Liver (tissue), 3 donors: ENCODE data around the gene ST3GAL3.

Experiments
- EGR1 ChIP-seq, 2 donors: IDR thresholded peaks; 2 replicates each; pipeline ENCODE4 v1.6.1; 2016 to 2018; ENCODE audit warnings: antibody characterized with exemption in 2 of 2, low read depth in 2 of 2
- FOXA2 ChIP-seq: IDR thresholded peaks from 2 replicates; pipeline ENCODE4 v1.6.1; 2016; ENCODE audit warnings: antibody characterized with exemption
- JUND ChIP-seq, 2 donors: IDR thresholded peaks; 2 replicates each; pipeline ENCODE4 v1.6.1; 2016; ENCODE audit warnings: antibody characterized with exemption in 2 of 2
- RXRA ChIP-seq, 2 donors: IDR thresholded peaks; 2 replicates each; pipeline ENCODE4 v1.6.1; 2017 to 2018; ENCODE audit warnings: antibody characterized with exemption in 2 of 2, mild to moderate bottlenecking in 1 of 2
- SP1 ChIP-seq: IDR thresholded peaks from 2 replicates; pipeline ENCODE4 v1.6.1; 2018; ENCODE audit warnings: antibody characterized with exemption, mild to moderate bottlenecking
- TAF1 ChIP-seq: conservative IDR thresholded peaks from 2 replicates; pipeline ENCODE4 v1.6.1; 2016; ENCODE audit warnings: antibody characterized with exemption, mild to moderate bottlenecking
- TF ChIP-seq, protein P1 (sequence below): fragments of 150-350 bp; IDR thresholded peaks from 2 replicates; pipeline ENCODE4 v1.5.1; 2017; ENCODE audit warnings: improper control_type of control experiment, low read depth, low read length; ENCODE audit not compliant: missing input control
- TF ChIP-seq, protein P2 (sequence below): IDR thresholded peaks from 2 replicates; pipeline ENCODE4 v1.6.1; 2016; ENCODE audit warnings: antibody characterized with exemption
- TF ChIP-seq, protein P3 (sequence below): IDR thresholded peaks from 2 replicates; pipeline ENCODE4 v1.6.1; 2016; ENCODE audit warnings: antibody characterized with exemption
- TF ChIP-seq, protein P4 (sequence below): IDR thresholded peaks from 2 replicates; pipeline ENCODE4 v1.6.1; 2016; ENCODE audit warnings: antibody characterized with exemption, mild to moderate bottlenecking
- TF ChIP-seq, protein P5 (sequence below): IDR thresholded peaks from 2 replicates; pipeline ENCODE4 v1.6.1; 2016; ENCODE audit warnings: antibody characterized with exemption
- donor health status: healthy.
- donor health status: healthy.

- TF ChIP-seq, protein P1, sequence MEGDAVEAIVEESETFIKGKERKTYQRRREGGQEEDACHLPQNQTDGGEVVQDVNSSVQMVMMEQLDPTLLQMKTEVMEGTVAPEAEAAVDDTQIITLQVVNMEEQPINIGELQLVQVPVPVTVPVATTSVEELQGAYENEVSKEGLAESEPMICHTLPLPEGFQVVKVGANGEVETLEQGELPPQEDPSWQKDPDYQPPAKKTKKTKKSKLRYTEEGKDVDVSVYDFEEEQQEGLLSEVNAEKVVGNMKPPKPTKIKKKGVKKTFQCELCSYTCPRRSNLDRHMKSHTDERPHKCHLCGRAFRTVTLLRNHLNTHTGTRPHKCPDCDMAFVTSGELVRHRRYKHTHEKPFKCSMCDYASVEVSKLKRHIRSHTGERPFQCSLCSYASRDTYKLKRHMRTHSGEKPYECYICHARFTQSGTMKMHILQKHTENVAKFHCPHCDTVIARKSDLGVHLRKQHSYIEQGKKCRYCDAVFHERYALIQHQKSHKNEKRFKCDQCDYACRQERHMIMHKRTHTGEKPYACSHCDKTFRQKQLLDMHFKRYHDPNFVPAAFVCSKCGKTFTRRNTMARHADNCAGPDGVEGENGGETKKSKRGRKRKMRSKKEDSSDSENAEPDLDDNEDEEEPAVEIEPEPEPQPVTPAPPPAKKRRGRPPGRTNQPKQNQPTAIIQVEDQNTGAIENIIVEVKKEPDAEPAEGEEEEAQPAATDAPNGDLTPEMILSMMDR: no peak
- TF ChIP-seq, protein P2, sequence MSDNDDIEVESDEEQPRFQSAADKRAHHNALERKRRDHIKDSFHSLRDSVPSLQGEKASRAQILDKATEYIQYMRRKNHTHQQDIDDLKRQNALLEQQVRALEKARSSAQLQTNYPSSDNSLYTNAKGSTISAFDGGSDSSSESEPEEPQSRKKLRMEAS: no peak
- TF ChIP-seq, protein P3, sequence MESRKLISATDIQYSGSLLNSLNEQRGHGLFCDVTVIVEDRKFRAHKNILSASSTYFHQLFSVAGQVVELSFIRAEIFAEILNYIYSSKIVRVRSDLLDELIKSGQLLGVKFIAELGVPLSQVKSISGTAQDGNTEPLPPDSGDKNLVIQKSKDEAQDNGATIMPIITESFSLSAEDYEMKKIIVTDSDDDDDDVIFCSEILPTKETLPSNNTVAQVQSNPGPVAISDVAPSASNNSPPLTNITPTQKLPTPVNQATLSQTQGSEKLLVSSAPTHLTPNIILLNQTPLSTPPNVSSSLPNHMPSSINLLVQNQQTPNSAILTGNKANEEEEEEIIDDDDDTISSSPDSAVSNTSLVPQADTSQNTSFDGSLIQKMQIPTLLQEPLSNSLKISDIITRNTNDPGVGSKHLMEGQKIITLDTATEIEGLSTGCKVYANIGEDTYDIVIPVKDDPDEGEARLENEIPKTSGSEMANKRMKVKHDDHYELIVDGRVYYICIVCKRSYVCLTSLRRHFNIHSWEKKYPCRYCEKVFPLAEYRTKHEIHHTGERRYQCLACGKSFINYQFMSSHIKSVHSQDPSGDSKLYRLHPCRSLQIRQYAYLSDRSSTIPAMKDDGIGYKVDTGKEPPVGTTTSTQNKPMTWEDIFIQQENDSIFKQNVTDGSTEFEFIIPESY: no peak
- no peak for TF ChIP-seq JUND (IDR thresholded peaks at IDR 0.05)
- no peak for TF ChIP-seq TAF1
- TF ChIP-seq, protein P4, sequence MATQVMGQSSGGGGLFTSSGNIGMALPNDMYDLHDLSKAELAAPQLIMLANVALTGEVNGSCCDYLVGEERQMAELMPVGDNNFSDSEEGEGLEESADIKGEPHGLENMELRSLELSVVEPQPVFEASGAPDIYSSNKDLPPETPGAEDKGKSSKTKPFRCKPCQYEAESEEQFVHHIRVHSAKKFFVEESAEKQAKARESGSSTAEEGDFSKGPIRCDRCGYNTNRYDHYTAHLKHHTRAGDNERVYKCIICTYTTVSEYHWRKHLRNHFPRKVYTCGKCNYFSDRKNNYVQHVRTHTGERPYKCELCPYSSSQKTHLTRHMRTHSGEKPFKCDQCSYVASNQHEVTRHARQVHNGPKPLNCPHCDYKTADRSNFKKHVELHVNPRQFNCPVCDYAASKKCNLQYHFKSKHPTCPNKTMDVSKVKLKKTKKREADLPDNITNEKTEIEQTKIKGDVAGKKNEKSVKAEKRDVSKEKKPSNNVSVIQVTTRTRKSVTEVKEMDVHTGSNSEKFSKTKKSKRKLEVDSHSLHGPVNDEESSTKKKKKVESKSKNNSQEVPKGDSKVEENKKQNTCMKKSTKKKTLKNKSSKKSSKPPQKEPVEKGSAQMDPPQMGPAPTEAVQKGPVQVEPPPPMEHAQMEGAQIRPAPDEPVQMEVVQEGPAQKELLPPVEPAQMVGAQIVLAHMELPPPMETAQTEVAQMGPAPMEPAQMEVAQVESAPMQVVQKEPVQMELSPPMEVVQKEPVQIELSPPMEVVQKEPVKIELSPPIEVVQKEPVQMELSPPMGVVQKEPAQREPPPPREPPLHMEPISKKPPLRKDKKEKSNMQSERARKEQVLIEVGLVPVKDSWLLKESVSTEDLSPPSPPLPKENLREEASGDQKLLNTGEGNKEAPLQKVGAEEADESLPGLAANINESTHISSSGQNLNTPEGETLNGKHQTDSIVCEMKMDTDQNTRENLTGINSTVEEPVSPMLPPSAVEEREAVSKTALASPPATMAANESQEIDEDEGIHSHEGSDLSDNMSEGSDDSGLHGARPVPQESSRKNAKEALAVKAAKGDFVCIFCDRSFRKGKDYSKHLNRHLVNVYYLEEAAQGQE: no peak
- TF ChIP-seq SP1: no peak
- TF ChIP-seq EGR1 (IDR thresholded peaks at IDR 0.05; ENCODE audit: low read depth in 2 of 2): no peak
- no peak for TF ChIP-seq FOXA2
- TF ChIP-seq, protein P5, sequence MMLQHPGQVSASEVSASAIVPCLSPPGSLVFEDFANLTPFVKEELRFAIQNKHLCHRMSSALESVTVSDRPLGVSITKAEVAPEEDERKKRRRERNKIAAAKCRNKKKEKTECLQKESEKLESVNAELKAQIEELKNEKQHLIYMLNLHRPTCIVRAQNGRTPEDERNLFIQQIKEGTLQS: no peak
- TF ChIP-seq RXRA (IDR thresholded peaks at IDR 0.05): no peak
Observed at GRCh38 chr1:43688109-43688387, 19.3 kb upstream of the ST3GAL3 start.
